ENCODE measurements around the gene LLGL1.

DNA sequence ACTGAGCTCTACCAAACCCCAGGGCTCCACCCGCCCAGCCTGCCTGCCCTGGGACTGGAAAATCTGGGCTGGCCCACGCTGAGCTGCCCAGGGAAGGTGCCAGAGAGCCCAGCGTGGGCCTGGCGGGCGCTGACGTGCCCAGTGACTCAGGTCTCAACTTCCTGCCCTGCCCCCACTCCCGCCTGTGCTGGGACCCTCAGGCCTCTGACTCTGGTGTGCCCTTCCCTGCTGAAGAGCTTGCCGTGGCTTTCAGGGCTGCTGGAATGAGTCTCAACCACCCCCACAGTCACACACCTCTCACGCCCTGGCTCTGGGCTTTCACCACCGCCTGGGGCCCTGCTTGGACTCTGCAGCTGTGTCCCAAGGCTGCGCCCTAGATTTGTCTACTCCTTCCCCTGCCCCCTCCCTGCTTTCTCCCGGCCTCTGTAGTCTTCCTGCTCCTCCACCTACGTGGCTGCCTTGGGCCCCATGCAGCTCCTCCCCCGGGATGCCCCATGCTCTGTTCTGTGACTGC, 10.4 kb downstream of the LLGL1 start:
- no peak for TF ChIP-seq EZH2 (IDR thresholded peaks at IDR 0.05; ENCODE audit: borderline replicate concordance, low read length)
- TF ChIP-seq, protein P1, sequence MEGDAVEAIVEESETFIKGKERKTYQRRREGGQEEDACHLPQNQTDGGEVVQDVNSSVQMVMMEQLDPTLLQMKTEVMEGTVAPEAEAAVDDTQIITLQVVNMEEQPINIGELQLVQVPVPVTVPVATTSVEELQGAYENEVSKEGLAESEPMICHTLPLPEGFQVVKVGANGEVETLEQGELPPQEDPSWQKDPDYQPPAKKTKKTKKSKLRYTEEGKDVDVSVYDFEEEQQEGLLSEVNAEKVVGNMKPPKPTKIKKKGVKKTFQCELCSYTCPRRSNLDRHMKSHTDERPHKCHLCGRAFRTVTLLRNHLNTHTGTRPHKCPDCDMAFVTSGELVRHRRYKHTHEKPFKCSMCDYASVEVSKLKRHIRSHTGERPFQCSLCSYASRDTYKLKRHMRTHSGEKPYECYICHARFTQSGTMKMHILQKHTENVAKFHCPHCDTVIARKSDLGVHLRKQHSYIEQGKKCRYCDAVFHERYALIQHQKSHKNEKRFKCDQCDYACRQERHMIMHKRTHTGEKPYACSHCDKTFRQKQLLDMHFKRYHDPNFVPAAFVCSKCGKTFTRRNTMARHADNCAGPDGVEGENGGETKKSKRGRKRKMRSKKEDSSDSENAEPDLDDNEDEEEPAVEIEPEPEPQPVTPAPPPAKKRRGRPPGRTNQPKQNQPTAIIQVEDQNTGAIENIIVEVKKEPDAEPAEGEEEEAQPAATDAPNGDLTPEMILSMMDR (conservative IDR thresholded peaks at IDR 0.05 in 1 of 2, IDR thresholded peaks at IDR 0.05 in 1 of 2; ENCODE audit: extremely low read depth in 1 of 2, insufficient read depth in 1 of 2, low read depth in 1 of 2, low read length in 2 of 2): no peak

Data from mammary epithelial cell (primary cell).